D721Med (cell line): Measurements from ENCODE around the gene ACER1.
"Not testable (repeated sequence)": the region's sequence is repeated elsewhere in the genome, so short reads cannot be mapped to it uniquely, and the experiment has no call there.

Source experiments
- DNase-seq: peaks from one replicate; pipeline ENCODE4 v3.0.0; 2011; ENCODE audit warnings: low spot score; ENCODE audit not compliant: insufficient read length
- FAIRE-seq: peaks from 2 replicates; lab custom pipeline; 2011; peaks lifted over from hg19 to GRCh38; lab: Jason Lieb, UNC
- TF ChIP-seq, protein P1 (sequence below): IDR thresholded peaks from 2 replicates; pipeline ENCODE4 v1.5.1; 2012; ENCODE audit warnings: mild to moderate bottlenecking, control low read depth; ENCODE audit not compliant: insufficient read depth; ENCODE audit errors: missing control alignments

ACER1 gene

DNA sequence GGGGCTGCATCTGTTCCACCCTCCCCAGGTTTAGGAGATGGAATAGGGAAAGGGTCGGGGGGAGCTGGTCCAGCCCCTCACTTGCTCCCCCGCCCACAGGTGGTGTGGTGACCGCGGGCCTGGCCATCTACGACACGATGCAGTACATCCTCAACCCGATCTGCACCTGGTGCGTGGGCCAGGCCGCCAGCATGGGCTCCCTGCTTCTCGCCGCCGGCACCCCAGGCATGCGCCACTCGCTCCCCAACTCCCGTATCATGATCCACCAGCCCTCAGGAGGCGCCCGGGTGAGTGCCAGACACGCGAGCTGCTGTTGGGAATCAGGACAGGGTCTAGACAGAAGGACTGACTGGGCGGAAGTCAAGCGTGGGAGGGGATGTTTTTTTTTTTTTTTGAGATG, 30.9 kb upstream of the ACER1 start:
- TF ChIP-seq, protein P1, sequence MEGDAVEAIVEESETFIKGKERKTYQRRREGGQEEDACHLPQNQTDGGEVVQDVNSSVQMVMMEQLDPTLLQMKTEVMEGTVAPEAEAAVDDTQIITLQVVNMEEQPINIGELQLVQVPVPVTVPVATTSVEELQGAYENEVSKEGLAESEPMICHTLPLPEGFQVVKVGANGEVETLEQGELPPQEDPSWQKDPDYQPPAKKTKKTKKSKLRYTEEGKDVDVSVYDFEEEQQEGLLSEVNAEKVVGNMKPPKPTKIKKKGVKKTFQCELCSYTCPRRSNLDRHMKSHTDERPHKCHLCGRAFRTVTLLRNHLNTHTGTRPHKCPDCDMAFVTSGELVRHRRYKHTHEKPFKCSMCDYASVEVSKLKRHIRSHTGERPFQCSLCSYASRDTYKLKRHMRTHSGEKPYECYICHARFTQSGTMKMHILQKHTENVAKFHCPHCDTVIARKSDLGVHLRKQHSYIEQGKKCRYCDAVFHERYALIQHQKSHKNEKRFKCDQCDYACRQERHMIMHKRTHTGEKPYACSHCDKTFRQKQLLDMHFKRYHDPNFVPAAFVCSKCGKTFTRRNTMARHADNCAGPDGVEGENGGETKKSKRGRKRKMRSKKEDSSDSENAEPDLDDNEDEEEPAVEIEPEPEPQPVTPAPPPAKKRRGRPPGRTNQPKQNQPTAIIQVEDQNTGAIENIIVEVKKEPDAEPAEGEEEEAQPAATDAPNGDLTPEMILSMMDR = no peak
- FAIRE-seq = no peak
- DNase-seq = no peak

DNA sequence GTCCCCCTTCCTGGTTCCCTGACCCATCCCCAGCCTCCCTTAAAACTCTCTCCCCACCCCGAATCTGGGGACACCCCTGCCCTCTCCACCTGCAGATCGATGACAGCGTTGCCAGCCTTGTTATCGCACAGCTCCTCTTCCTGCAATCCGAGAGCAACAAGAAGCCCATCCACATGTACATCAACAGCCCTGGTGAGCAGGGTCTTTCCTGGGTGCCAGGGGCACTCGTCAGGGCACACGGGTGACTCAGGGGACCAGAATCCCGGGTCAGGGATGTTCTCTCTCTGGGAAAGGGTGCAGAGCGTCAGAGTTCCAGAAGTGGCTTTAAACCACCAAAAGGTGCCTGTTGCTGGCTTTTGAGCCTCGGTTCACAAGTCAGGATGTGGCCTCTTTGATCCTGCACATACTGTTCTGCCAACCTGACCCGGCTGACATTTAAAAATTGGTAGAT, 29.0 kb upstream of the ACER1 start:
- FAIRE-seq (no peak), DNase-seq (no peak)
- TF ChIP-seq, protein P1 = no peak

DNA sequence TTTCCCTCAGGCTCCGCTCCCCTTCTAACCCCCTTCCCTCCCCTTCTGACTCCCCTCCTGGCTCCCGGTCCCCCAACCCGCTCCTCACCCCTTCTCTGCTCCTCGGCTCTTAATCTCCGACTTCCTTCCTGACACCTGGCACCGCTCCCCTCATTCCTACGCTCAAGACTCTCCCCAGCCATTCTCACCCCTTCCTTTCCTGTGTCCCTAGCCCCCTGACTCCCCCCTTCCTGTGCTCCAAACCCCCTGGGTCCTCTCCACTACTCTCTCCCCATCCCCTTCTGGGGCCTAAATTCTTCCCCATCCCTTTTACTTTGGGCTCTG, 28.6 kb upstream of the ACER1 start:
- TF ChIP-seq, protein P1 = no peak
- FAIRE-seq (no peak), DNase-seq (no peak)

DNA sequence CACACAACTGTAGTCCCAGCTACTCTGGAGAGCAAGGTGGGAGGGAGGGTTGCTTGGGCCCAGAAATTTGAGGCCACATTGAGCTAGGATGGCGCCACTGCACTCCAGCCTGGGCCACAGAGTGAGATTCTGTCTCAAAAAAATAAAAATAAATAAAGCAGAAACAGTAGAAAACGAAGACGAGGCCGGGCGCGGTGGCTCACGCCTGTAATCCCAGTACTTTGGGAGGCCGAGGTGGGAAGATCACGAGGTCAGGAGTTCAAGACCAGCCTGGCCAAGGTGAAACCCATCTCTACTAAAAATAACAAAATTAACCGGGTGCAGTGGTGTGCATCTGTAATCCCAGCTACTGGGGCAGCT, 27.4 kb upstream of the ACER1 start:
- not testable (repeated sequence) for DNase-seq, FAIRE-seq

DNA sequence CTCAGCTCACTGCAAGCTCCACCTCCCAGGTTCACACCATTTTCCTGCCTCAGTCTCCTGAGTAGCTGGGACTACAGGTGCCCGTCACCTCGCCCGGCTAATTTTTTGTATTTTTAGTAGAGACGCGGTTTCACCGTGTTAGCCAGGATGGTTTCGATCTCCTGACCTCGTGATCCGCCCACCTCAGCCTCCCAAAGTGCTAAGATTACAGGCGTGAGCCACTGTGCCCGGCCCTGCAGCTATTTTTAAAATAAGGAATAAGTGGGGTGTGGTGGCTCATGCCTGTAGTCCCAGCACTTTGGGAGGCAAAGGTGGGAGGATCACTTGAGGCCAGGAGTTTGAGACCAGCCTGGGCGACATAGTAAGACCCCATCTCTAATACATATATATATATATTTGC, 27.0 kb upstream of the ACER1 start:
- DNase-seq, FAIRE-seq: not testable (repeated sequence)

DNA sequence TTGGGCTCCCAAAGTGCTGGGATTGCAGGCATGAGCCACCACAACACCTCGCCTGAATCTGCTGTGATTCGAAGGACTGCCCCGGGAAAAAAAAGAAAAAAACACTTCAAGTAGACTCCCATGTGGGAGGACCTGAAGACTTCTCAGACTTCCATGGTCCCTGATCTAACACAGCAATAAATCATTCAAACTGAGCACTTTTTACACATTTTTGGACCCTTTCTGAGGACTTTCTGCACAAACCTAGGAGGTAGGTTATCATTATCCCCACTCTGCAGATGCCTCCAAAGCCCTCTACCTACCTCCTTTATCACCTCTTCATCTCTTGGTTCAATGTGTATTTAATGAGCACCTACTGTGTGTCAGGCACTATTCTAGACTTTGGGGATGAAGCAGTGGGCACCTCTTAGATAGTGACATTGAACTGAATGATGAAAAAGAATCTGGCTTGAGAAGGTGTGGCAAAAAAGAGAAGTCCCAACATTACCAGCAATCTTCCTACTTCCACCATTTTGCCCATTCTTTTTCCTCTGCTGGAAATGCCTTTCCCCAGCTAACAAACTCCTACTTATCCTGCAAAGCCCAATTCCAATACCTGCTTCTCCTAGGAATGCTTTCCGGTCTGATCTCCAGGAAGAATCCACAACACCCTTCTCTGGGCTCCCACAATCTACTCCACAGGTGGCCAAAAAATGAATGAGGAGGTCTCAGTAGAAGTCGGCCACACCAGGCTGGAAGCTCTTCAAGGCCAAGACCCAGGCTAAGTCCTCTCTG, 26.3 kb upstream of the ACER1 start:
- no peak for FAIRE-seq
- TF ChIP-seq, protein P1 = no peak
- DNase-seq = no peak

DNA sequence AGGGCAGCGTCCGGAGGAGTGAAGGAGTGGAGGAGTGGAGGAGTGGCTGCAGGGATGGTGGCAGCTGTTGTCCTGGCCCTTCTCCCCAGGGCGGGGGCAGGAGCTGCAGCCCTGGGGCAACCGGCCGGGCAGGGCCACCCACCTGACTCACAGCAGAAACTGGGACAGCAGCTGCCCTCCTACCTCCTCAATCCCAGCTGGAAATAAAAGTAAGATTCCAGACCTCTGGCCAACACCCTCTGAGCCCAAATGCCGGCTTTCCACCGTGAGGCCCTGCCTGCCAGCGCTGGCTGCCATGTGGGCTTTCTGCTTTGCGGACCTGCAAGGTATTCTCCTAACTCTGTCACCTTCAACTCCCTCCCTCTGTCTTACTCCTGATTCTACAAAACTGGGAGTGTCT, 24.6 kb upstream of the ACER1 start:
- FAIRE-seq (no peak), DNase-seq (no peak)
- TF ChIP-seq, protein P1 = no peak

DNA sequence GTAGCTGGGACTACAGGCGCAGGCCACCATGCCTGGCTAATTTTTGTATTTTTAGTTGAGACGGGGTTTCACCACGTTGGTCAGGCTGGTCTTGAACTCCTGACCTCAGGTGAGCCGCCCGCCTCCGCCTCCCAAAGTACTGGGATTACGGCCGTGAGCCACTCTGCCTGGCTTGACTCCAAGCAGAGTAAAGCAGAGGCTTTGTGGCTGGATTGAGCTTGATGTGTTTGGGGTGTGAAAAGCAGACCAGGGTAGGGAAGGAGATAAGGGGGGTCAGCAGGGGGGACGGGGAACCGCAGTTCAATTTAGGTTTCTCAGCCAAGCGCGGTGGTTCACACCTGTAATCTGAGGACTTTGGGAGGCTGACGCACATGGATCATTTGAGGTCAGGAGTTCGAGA, 23.8 kb upstream of the ACER1 start:
- DNase-seq (no peak), FAIRE-seq (no peak)
- TF ChIP-seq, protein P1 = no peak

DNA sequence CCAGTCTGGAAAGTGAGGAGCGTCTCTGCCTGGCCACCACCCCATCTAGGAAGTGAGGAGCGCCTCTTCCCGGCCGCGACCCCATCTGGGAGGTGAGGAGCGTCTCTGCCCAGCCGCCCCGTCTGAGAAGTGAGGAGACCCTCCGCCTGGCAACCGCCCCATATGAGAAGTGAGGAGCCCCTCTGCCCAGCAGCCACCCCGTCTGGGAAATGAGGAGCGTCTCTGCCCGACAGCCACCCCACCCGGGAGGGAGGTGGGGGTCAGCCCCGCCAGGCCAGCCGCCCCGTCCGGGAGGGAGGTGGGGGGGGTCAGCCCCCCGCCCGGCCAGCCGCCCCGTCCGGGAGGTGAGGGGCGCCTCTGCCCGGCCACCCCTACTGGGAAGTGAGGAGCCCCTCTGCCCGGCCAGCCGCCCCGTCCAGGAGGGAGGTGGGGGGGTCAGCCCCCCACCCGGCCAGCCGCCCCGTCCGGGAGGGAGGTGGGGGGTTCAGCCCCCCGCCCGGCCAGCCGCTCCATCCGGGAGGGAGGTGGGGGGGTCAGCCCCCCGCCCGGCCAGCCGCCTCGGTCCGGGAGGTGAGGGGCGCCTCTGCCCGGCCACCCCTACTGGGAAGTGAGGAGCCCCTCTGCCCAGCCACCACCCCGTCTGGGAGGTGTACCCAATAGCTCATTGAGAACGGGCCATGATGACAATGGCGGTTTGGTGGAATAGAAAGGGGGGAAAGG, 22.1 kb upstream of the ACER1 start:
- FAIRE-seq, DNase-seq: not testable (repeated sequence)
